Pancreas (tissue), 10 donors: Measurements from ENCODE around the gene TBC1D8. TPM values are rescaled to one million over a fixed set of nuclear protein-coding genes. Genes with fewer than 3 reads are reported as not detected.

Experiments
- ATAC-seq, 4 donors: fragments of 200-7000 bp; cut with Tn5 transposase; one replicate each; pipeline versions ENCODE4 v1.8.0 to v1.9.1; 2020; ENCODE audit warnings: mild to moderate bottlenecking in 4 of 4, moderate library complexity in 4 of 4
- DNase-seq, 6 donors: peaks; one replicate each; pipeline ENCODE4 v3.0.0-alpha.2; 2020
- FAIRE-seq: peaks from 2 replicates; lab custom pipeline; 2012; peaks lifted over from hg19 to GRCh38; lab: Jason Lieb, UNC
- H3K27ac ChIP-seq, 4 donors: fragments of 200-600 bp; sonication (generic); 1 replicate in 3 of 4; 2 replicates in 1 of 4; pipeline versions ENCODE4 v1.5.0 to v1.8.0; 2020
- H3K27me3 ChIP-seq, 4 donors: fragments of 200-600 bp; one replicate each; pipeline ENCODE4 v1.8.0; 2021
- H3K36me3 ChIP-seq, 3 donors: fragments of 200-600 bp; sonication (generic) in 1 of 3; one replicate each; pipeline versions ENCODE4 v1.5.0 to v1.8.0; 2020 to 2021
- H3K4me1 ChIP-seq, 3 donors: fragments of 200-600 bp; one replicate each; pipeline ENCODE4 v1.8.0; 2021
- H3K4me3 ChIP-seq, 4 donors: fragments of 200-600 bp; sonication (generic) in 2 of 4; one replicate each; pipeline versions ENCODE4 v1.5.0 to v1.8.0; 2020 to 2021
- H3K9me3 ChIP-seq, 4 donors: fragments of 200-600 bp; one replicate each; pipeline ENCODE4 v1.8.0; 2021
- WGBS, 2 donors: extraction: QIAGEN DNeasy Blood & Tissue Kit; methylation state at CpG; one replicate each; pipeline ENCODE4 v1.1.7; 2013; 5-methylcytosine and 5-hydroxymethylcytosine counted together
- intact Hi-C, 3 donors: fragments of 100-400 bp; cut with DNase I; formaldehyde crosslinking; loops; one replicate each; pipeline versions ENCODE4 v1.11.1 to v1.14.2; 2022
- polyA plus RNA-seq, 2 donors: library from polyadenylated mRNA; stranded (reverse); fragments of 200-250 nt; gene quantifications; one replicate each; pipeline ENCODE4 v1.2.3, GENCODE V29; 2013
- total RNA-seq, 6 donors: library from RNA; stranded (reverse); fragmentation: NEBNext Ultra II Directional in 4 of 6; extraction: Animal tissue kit (Norgen Biotek cat#: 25700) in 4 of 6; gene quantifications; one replicate each; pipeline versions ENCODE4 v1.2.1 to v1.2.4, GENCODE V29; 2021 to 2023
- TF ChIP-seq, protein P1 (sequence below), 4 donors: fragments of 200-600 bp; sonication (generic) in 3 of 4; IDR thresholded peaks; one replicate each; pipeline versions ENCODE4 v1.5.0 to v1.8.0; 2021; ENCODE audit warnings: antibody characterized with exemption in 4 of 4
- donor health status: healthy with polysubstance abuse.
- donor health status: DM: no; HTN: no; CAD: no; lungs with moderate emphysema.
- donor health status: DM: no; HTN: no; CAD: no.
- donor health status: control.
- donor health status: control.
- donor health status: Bipolar disorder and iron deficiency.
- donor health status: DM: yes; HTN: yes; CAD: no.
- donor health status: DM: no; HTN: no; CAD: no.
- donor health status: DM: no; HTN: no; CAD: no.
- donor health status: DM: yes; HTN: yes; CAD: no.

Gene TBC1D8
- total and polyA plus RNA-seq, 8 donors: 21.3 to 46.2 (median 35.0) TPM

DNA sequence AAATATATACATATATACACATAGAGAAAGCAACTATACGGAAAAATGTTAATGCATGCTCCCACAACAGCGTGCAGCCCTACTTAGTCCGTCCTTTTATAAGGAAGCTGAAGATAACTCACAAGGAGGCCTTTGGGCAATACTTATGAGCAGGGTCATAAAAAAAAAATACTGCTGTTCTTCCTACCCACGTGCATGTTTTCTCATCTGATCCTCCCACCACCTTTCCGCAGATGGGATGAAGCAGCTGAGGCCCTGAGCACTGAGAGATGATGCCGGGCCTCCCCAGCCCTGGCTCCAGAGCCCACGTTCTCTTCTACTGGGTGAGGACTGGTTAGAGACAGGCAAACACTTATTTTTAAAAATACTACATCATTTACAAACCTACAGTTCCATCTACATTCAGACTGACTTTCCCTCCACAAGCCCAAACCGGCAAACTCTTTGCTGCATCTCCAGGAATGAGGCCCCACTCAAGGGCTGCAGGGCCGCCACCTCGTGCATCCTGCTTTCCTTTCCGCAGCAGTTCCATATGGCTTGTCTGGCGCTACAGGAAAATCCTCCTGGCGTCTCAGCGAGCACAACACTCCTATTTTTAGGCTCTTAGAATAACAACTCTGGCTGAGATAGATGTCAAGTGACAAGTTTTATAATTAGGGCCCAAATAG is 41.6 kb downstream of the TBC1D8 start:
- intact Hi-C loops: no loop called here
- Histone ChIP-seq H3K36me3 (no peaks in the 10 kb centered on the region), H3K4me1 (peaks cover 63 to 87% (median 82%) of the 10 kb centered on the region in 3 donors), H3K27me3 (no peaks in the 10 kb centered on the region), H3K9me3 (no peaks in the 10 kb centered on the region), H3K4me3 (no peak overlapping the region), H3K27ac (peak overlapping the region in 3 of 4 donors; percentile 33 to 57 (median 39))
- FAIRE-seq (no peak), DNase-seq (no peak), ATAC-seq (no peak)
- TF ChIP-seq, protein P1, sequence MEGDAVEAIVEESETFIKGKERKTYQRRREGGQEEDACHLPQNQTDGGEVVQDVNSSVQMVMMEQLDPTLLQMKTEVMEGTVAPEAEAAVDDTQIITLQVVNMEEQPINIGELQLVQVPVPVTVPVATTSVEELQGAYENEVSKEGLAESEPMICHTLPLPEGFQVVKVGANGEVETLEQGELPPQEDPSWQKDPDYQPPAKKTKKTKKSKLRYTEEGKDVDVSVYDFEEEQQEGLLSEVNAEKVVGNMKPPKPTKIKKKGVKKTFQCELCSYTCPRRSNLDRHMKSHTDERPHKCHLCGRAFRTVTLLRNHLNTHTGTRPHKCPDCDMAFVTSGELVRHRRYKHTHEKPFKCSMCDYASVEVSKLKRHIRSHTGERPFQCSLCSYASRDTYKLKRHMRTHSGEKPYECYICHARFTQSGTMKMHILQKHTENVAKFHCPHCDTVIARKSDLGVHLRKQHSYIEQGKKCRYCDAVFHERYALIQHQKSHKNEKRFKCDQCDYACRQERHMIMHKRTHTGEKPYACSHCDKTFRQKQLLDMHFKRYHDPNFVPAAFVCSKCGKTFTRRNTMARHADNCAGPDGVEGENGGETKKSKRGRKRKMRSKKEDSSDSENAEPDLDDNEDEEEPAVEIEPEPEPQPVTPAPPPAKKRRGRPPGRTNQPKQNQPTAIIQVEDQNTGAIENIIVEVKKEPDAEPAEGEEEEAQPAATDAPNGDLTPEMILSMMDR (IDR thresholded peaks at IDR 0.05): no peak
- 52 to 60% methylated on average over 14 of the region's 14 CpGs for WGBS, 2 donors

DNA sequence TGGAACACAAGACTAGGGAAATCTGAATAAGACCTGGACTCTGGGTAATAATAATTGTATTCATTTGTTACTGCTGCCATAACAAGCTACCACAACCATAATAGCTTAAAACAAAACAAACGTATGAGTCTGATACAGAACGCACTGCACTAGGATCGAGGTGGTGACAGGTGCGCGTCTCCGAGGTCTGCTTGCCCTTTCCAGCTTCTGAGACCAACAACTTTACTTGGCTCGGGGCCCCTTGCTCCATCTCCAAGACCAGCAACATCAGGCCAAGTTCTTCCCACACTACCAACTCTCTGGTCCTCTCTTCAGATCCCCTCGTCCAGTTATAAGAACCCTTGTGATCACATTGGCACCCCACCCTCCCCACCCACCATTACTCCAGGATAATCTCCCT is 42.8 kb downstream of the TBC1D8 start:
- FAIRE-seq (no peak), ATAC-seq (no peak), DNase-seq (no peak)
- H3K27ac ChIP-seq: no peak overlapping the region
- no peak overlapping the region for H3K4me3 ChIP-seq
- peaks cover 57 to 82% (median 73%) of the 10 kb centered on the region in 3 donors for H3K4me1 ChIP-seq
- intact Hi-C loops: no loop called here
- no peaks in the 10 kb centered on the region for H3K9me3 ChIP-seq
- H3K36me3 ChIP-seq: no peaks in the 10 kb centered on the region
- 45 to 47% methylated on average over 8 of the region's 8 CpGs for WGBS, 2 donors
- TF ChIP-seq, protein P1 (IDR thresholded peaks at IDR 0.05): no peak
- H3K27me3 ChIP-seq: no peaks in the 10 kb centered on the region

DNA sequence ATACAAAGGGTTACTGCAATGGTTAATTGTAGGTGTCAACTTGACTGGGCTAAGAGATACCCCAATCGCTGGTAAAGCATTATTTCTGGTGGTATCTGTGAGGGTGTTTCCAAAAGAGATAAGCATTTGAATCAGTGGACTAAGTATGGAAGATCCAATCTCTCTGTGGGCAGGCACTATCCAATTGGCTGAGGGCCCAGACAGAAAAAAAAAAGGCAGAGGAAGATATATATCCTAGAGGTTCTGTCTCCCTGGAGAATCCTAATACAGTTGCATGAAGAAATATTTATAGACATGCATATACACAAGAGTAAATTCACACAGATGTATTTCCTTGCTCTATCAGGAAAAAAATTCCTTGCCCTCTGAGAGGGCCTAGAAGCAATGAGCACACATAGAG is 43.9 kb downstream of the TBC1D8 start:
- H3K4me3 ChIP-seq: no peak overlapping the region
- no peaks in the 10 kb centered on the region for H3K36me3 ChIP-seq
- ATAC-seq: no peak
- TF ChIP-seq, protein P1 (IDR thresholded peaks at IDR 0.05): no peak
- intact Hi-C loops: no loop called here
- no peaks in the 10 kb centered on the region for H3K9me3 ChIP-seq
- 7 to 11% methylated on average over 1 of the region's 1 CpG for WGBS, 2 donors
- DNase-seq: no peak
- H3K27ac ChIP-seq: peak overlapping the region in 1 of 4 donors; percentile 10
- H3K4me1 ChIP-seq: peaks cover 46 to 71% (median 62%) of the 10 kb centered on the region in 3 donors
- H3K27me3 ChIP-seq: no peaks in the 10 kb centered on the region
- no peak for FAIRE-seq

DNA sequence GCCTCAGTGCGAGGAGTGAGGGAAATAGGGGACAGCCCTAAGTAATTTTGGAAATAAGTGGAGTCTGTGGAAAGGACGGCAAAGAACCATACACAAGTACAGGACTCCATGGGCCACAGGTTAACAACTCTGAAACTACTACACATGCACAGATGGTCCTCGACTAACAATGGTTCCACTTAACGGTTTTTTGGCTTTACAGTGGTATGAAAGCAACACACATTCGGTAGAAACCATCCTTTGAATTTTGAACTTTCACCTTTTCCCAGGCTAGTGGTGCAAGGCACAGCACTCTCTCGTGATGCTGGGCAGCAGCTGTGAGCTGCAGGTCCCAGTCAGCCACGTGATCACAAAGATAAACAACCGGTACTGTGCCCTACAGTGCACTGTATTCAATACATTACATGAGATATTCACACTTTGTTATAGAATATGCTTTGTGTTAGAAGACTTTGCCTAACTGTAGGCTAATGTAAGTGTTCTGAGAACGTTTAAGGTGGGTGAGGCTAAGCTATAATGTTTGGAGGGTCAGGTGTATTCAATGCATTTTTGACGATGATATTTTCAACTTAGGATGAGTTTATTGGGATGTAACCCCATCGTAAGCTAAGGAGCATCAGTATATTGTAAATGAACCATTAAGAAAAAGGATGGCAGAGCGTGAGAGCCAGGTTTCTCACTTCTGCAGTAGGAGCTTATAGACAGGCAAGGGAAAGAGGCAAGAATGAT is 44.6 kb downstream of the TBC1D8 start:
- ATAC-seq: peak; percentile 73 to 81 (median 80)
- H3K4me1 ChIP-seq: peaks cover 41 to 64% (median 57%) of the 10 kb centered on the region in 3 donors

More for the DNA sequence above, 44.6 kb downstream of the TBC1D8 start:
- H3K27me3 ChIP-seq: no peaks in the 10 kb centered on the region
- peak overlapping the region in 2 of 4 donors; percentile 24 to 35 for H3K27ac ChIP-seq
- no peak overlapping the region for H3K4me3 ChIP-seq
- no peaks in the 10 kb centered on the region for H3K36me3 ChIP-seq
- no peaks in the 10 kb centered on the region for H3K9me3 ChIP-seq
- 44 to 46% methylated on average over 12 of the region's 12 CpGs for WGBS, 2 donors
- no peak for DNase-seq
- no peak for FAIRE-seq
- intact Hi-C loops: no loop called here
- TF ChIP-seq, protein P1 (IDR thresholded peaks at IDR 0.05): no peak
